Activated gamma-delta T cell treated with Interleukin-2 at 50 U/mL for 16 hours (primary cell): ENCODE data around the gene OXNAD1.

Source experiments
- DNase-seq: peaks from one replicate; pipeline ENCODE4 v3.0.0-alpha.2; 2020

Gene OXNAD1

GRCh38 chr3:16264708-16265454 is at the start of gene OXNAD1, which contains the start of gene DPH3:
Gene OXNAD1, plus strand, starts transcription at chr3:16265212. Its CDS starts 5,741 bp downstream, at chr3:16270953.
Gene DPH3, minus strand, starts transcription at chr3:16264943. Its CDS starts 67 bp downstream, at chr3:16264876.
- DNase-seq: peak; percentile 99

GRCh38 chr3:16216373-16216935 is 48.6 kb upstream of the OXNAD1 start:
- no peak for DNase-seq

- DNase-seq: no peak
Measured at GRCh38 chr3:16219777-16220176, 45.2 kb upstream of the OXNAD1 start.

GRCh38 chr3:16221990-16222389 is 43.0 kb upstream of the OXNAD1 start:
- DNase-seq: no peak

GRCh38 chr3:16222547-16222946 is 42.5 kb upstream of the OXNAD1 start:
- DNase-seq: no peak

GRCh38 chr3:16224325-16224724 is 40.7 kb upstream of the OXNAD1 start:
- DNase-seq: no peak

GRCh38 chr3:16227566-16227965 is 37.4 kb upstream of the OXNAD1 start:
- no peak for DNase-seq

GRCh38 chr3:16229681-16230080 is 35.3 kb upstream of the OXNAD1 start:
- no peak for DNase-seq

GRCh38 chr3:16231983-16232382 is 33.0 kb upstream of the OXNAD1 start:
- DNase-seq: no peak

- no peak for DNase-seq
Measured at GRCh38 chr3:16233806-16234205, 31.2 kb upstream of the OXNAD1 start.

GRCh38 chr3:16234281-16234680 is 30.7 kb upstream of the OXNAD1 start:
- no peak for DNase-seq

GRCh38 chr3:16236030-16236639 is 28.9 kb upstream of the OXNAD1 start:
- no peak for DNase-seq

- no peak for DNase-seq
Measured at GRCh38 chr3:16236856-16237393, 28.1 kb upstream of the OXNAD1 start.

- no peak for DNase-seq
Measured at GRCh38 chr3:16239086-16239770, 25.8 kb upstream of the OXNAD1 start.

GRCh38 chr3:16239780-16240179 is 25.2 kb upstream of the OXNAD1 start:
- DNase-seq: no peak

GRCh38 chr3:16240229-16241023 is 24.6 kb upstream of the OXNAD1 start:
- no peak for DNase-seq

- DNase-seq: no peak
Measured at GRCh38 chr3:16241225-16241624, 23.8 kb upstream of the OXNAD1 start.

GRCh38 chr3:16242177-16242576 is 22.8 kb upstream of the OXNAD1 start:
- no peak for DNase-seq

GRCh38 chr3:16243706-16244490 is 21.1 kb upstream of the OXNAD1 start:
- no peak for DNase-seq

GRCh38 chr3:16245609-16246008 is 19.4 kb upstream of the OXNAD1 start:
- no peak for DNase-seq

GRCh38 chr3:16247282-16248061 is 17.5 kb upstream of the OXNAD1 start:
- peak; percentile 77 for DNase-seq
